Activated CD8-positive, alpha-beta memory T cell treated with anti-CD3 and anti-CD28 coated beads for 36 hours (primary cell): Measurements from ENCODE around the gene NR1D1. TPM values are rescaled to one million over a fixed set of nuclear protein-coding genes. Genes with fewer than 3 reads are reported as not detected.

ENCODE experiments used
- CTCF ChIA-PET: fragments of 350-600 bp; sonication (Branson Sonifier 250); formaldehyde crosslinking; loops from one replicate; lab custom pipeline; 2021; ENCODE audit warnings: antibody characterized with exemption; lab: Charles Lee
- POLR2A ChIA-PET: fragments of 350-600 bp; sonication (Branson Sonifier 250); formaldehyde crosslinking; loops from one replicate; lab custom pipeline; 2021; ENCODE audit warnings: antibody characterized with exemption; lab: Charles Lee
- total RNA-seq, 2 experiments: library from RNA; stranded (reverse); gene quantifications; one replicate each; pipeline ENCODE4 v1.2.3, GENCODE V29; 2021

The NR1D1 gene
- total RNA-seq, 2 experiments from 2014 or later, result 7.7 to 8.3 TPM

GRCh38 chr17:40073454-40074174 is 26.8 kb downstream of the NR1D1 start:
- POLR2A ChIA-PET, result no interaction called here
- CTCF ChIA-PET, result interaction anchor here (0.6 to 3.9 kb wide), 9 partner anchors 10 to 294 kb away, joined by 3 to 32 read pairs (median 4); partner anchors contain the start of gene NR1D1

DNA sequence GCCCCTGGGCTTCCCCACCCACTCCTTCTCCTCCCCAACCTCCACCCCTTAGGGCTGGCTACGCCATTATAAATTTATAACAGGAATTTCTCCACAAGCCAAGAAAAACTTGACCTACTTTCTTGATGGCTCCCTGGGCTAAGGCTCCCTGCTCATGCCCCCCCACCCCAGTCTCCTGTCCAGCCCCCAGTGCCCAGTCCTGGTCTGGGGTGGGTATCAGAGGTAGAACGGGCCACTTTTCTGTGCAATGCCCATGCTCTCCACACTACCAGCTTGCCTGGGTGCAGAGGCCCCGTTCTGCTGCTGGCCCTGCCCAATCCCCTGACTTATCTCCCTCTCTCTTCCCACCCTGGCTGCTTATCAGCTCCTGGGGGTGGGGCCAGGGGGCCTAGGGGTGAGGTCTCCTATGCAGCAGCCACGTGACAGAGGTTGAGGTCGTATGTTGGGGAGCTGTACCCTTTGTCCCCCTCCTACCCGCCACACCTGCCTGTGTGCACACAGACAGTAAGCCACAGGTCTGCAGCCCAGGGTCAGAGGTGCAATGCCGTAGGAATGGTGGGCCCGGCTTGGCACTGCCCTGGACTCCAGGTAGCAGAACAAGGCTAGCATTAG is 27.5 kb downstream of the NR1D1 start:
- CTCF ChIA-PET, result interaction anchor here (1.2 to 3.9 kb wide), 6 partner anchors 11 to 119 kb away, joined by 3 to 32 read pairs (median 3); partner anchors contain the start of gene NR1D1
- POLR2A ChIA-PET, result no interaction called here

DNA sequence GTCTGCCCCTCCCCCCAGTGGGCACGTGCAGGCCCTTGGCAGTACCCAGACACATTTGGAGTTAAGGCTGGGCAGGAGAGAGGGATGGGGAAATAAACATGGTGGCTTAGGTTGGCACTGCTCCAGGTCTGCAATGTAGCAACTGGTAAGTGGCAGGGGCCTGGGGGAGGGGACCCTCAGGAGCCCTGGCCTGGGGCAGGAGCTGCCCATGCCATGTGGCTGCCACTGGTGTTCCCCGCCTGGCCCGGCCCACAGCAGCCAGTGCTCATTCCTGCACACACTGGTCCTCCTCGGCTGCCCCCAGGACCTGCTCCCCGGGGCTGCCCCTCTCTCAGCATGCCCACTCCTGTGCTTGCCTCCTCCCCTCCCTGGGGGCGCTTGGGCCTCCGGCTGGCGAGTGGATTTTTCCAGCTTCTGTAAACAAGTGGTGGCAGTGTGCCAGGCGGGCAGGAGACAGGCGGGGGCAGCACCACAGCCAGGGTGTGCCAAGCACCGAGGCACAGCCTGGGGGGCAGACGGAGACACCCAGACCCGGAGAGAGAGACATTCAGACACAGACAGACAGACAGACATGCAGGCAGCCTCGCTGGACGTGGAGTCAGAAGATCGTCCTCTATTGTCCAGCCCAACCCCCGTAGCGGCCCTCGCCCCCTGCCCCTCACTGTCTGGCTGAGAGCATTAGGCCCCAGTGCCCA is 28.2 kb downstream of the NR1D1 start:
- ChIA-PET POLR2A (no interaction called here), CTCF (interaction anchor here (1.2 to 1.5 kb wide), 5 partner anchors 11 to 96 kb away, joined by 3 to 4 read pairs (median 3); no protein-coding TSS in a partner anchor)

DNA sequence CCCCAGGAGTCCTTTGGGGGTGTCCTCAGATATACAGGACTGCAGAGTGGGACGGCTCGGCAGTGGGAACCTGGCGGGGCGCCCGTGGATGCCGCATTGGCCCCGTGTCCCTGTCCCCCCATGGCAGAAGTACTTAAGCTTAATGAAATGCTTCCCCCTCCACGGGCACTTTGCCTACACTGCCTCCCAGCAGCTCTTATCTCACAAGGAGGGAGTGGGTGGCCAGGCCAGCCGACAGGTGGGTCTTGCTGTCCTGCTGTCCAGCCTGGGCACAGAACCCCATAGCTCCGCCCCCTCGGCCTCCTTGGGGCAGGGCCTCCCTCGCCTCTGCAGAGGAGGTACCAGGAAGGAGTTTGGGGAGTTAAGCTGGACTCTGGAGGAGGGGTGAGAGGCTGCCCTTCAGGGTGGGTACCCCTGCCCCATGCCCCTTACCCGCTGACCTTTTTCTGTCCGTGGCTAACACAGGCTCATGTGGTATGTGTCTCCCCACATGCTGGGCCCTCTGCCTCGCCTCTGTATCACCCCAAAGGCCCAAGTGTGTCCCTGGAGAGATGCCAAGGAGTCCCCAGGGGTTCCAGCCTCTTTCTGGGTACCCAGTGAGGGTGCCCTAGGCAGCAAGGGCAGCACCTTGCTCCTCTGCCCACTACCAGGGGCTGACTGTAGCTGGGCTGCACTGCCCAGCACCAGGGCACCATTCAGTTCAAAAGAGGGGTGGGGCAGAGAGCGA is 28.9 kb downstream of the NR1D1 start:
- ChIA-PET POLR2A (no interaction called here), CTCF (interaction anchor here (1.2 to 1.5 kb wide), 2 partner anchors 13 to 24 kb away, joined by 3 to 4 read pairs; no protein-coding TSS in a partner anchor)

GRCh38 chr17:40070709-40071312 is 29.6 kb downstream of the NR1D1 start:
- CTCF ChIA-PET, result interaction anchor here (1.1 to 3.6 kb wide), 5 partner anchors 13 to 131 kb away, joined by 3 to 15 read pairs (median 3); no protein-coding TSS in a partner anchor
- POLR2A ChIA-PET, result no interaction called here

- ChIA-PET POLR2A (interaction anchor here (0.7 to 1.5 kb wide), 3 partner anchors 30 to 147 kb away, joined by 4 to 10 read pairs (median 5); partner anchors contain the start of gene NR1D1), CTCF (interaction anchor here (0.8 to 3.6 kb wide), 13 partner anchors 16 to 132 kb away, joined by 3 to 15 read pairs (median 3); partner anchors contain the start of genes CASC3 and MED24)
Measured at GRCh38 chr17:40069751-40070708, 30.4 kb downstream of the NR1D1 start.

DNA sequence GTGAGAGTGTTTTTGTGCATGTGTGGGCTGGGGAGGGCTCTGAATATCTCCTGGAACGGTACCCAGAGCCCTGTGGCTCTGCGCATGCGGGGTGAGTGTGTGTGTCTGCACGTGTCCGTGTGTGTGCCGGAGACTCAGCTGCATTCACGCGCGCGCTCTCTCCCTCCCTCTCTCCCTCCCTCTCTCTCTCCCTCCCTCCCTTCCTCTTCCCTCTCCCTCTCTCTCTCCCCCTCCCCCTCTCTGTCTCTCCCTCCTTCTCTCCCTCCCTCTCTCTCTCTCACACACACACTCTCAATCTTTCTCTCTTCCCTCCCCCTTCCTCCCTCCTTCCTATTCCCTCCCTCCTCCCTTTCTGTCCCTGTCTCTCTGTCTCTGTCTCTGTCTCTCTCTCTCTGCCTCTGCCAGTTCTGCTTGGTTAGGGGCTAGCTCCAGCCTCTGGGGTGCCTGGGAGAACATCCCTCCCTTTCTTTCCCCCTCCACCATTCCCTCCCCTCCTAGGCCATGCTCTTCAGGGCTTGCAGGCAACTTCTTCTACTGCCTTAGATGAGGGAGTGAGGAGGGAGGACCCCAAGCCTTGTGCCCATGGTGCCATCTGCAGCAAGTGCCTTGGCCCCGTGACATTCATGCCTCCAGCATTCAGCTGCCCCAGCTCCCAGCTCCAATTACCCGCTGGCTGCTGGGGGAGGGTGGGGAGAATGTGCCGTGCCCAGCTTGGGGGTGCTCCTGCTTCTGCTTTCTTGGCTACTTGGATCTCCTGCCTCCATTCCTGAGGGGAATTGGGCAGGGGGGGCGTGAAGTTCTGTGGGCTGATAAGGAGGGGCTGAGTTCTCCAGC is 31.3 kb downstream of the NR1D1 start:
- POLR2A ChIA-PET, result interaction anchor here (0.7 to 1.5 kb wide), 3 partner anchors 31 to 146 kb away, joined by 4 to 10 read pairs (median 5); partner anchors contain the start of gene NR1D1

DNA sequence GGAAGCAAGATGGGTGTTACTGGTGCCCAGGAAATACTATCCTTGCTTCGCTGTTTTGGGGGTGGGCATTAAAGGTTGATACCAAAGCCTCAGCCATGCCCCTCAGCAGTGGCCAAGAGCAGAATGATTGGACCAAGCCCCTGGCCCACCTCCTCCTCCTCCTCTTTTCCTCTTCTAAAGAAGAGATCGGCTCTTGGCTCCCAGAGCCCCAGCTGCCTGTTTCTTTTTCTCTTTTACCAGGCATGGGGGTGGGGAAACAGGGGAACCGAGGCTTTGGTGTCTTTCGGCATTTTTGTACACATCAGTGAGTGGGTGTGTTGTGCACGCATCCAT is 31.8 kb downstream of the NR1D1 start:
- ChIA-PET POLR2A (interaction anchor here (1.5 kb wide), 1 partner anchor 32 kb away, joined by 5 read pairs; the partner anchor contains the start of gene NR1D1), CTCF (interaction anchor here (0.6 to 3.6 kb wide), 8 partner anchors 15 to 71 kb away, joined by 3 to 15 read pairs (median 5); partner anchors contain the start of genes CASC3 and MED24)

More for the DNA sequence above, 31.3 kb downstream of the NR1D1 start:
- CTCF ChIA-PET, result interaction anchor here (0.6 to 3.6 kb wide), 12 partner anchors 15 to 71 kb away, joined by 3 to 15 read pairs (median 4); partner anchors contain the start of genes CASC3 and MED24

- CTCF ChIA-PET, result interaction anchor here (0.6 to 3.6 kb wide), 7 partner anchors 14 to 72 kb away, joined by 3 to 15 read pairs (median 5); partner anchors contain the start of genes CASC3 and MED24
- POLR2A ChIA-PET, result interaction anchor here (1.5 kb wide), 1 partner anchor 32 kb away, joined by 5 read pairs; the partner anchor contains the start of gene NR1D1
Measured at GRCh38 chr17:40068129-40068581, 32.2 kb downstream of the NR1D1 start.

- CTCF ChIA-PET, result interaction anchor here (1.2 to 3.6 kb wide), 3 partner anchors 8 to 100 kb away, joined by 4 to 20 read pairs (median 15); no protein-coding TSS in a partner anchor
- POLR2A ChIA-PET, result no interaction called here
Measured at GRCh38 chr17:40067710-40068109, 32.7 kb downstream of the NR1D1 start.

GRCh38 chr17:40065769-40066510 is 34.4 kb downstream of the NR1D1 start:
- ChIA-PET POLR2A (interaction anchor here (1.5 to 1.6 kb wide), 2 partner anchors 10 to 12 kb away, joined by 3 to 4 read pairs; partner anchors contain the start of gene MED24), CTCF (interaction anchor here (0.7 to 3.5 kb wide), 5 partner anchors 10 to 108 kb away, joined by 3 to 32 read pairs (median 3); no protein-coding TSS in a partner anchor)

DNA sequence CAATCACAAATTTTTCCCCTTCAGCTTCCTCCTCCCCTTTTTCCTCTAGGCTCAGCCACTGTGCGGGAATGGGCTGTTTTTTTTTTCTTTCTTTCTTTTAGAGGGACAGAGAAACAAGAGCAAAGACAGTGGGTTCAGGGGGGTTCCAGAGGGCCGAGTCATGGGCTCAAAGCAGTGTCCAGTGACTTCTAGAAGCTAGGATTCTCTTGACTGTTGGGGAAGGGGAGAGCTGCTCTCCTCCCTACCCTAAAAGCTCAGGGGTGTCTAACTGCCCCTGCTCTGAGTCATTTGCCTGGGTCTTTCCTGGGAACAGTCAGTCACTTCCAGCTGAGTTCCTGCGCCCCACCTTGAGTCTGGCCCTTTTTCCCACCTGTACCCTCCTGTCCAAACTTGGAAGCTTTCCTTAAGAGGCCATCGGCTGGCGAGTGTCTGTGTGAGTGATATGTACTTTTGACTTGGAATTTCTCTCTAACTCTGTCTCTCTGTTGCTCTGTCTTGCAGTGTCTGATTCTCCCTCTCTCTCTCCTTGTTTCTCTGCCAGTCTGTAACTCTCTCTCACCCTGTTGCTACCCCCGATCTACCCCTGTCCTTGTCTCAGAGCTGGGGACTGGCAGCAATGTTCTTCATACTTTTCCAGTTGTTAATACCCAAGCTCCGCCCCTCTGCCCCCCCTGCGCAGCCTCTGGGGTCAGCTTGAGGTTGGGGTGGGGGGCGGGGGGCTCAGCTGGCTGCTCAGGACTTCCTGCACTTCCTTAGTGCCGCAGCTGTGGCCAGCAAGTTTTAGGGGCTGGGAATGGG is 35.2 kb downstream of the NR1D1 start:
- CTCF ChIA-PET, result interaction anchor here (0.6 to 3.5 kb wide), 6 partner anchors 10 to 599 kb away, joined by 3 to 32 read pairs (median 3); no protein-coding TSS in a partner anchor
- POLR2A ChIA-PET, result interaction anchor here (1.5 to 1.6 kb wide), 2 partner anchors 11 kb away, joined by 3 to 4 read pairs; partner anchors contain the start of gene MED24

DNA sequence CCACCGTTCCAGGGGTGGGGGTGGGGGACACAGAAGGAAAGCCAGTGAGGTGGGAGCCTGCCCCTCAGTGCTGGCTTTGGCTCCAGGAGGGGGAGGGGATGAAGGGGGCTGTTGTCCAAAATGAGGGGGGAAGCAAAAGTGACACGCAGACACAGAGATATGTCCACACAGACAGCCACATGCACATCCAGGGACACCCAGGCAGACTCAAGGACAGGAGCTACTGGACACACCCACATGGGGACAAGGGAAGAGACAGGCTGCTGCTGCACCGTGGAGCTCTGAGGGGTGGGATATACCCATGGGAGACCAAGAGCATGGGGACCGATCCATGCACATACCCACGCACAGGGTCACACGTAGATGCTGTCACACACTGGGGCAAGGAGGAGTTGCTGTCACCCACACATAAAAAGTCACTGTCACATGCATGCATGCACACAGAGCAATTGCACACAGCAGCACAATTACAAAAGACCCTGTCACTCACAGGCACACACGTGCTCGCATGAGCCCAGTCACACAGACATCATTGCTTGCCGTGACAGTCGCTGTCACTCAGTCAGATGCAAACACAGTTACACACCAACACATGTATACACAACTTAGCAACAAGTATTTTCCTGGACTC is 36.4 kb downstream of the NR1D1 start:
- POLR2A ChIA-PET, result interaction anchor here (0.6 to 1.6 kb wide), 2 partner anchors 10 to 11 kb away, joined by 4 read pairs; partner anchors contain the start of gene MED24
- CTCF ChIA-PET, result interaction anchor here (0.6 to 3.5 kb wide), 8 partner anchors 10 to 135 kb away, joined by 3 to 32 read pairs (median 4); partner anchors contain the start of gene MED24
